ENCODE data around the gene FAM83D. TPM values are rescaled to one million over a fixed set of nuclear protein-coding genes. Genes with fewer than 3 reads are reported as not detected.

The FAM83D gene
- total RNA-seq, 2 experiments from 2014 or later = 1.8 to 1.9 TPM

DNA sequence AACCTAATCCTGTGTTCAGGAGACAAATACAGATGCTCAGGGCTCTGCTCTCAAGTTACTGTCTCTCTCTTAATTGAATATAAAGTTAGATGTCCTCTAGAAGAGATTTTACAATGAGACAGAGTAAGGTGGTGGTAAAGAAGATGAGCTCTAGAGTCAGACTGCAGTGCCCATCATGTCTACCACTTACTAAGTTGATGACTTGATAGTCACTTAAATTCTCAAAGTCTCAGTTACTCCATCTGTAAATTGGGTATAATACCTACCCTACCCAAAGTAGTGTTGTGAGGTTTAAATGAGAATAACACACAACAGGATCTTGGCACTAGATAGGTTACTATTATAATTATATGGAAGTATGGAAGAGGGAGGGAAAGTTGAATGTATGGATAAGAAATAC, 37.5 kb downstream of the FAM83D start:
- Mint-ChIP-seq H3K9me3 (no peaks in the 10 kb centered on the region), H3K27ac (no peak overlapping the region), H3K4me1 (ENCODE audit: low read depth) (peaks cover 33% of the 10 kb centered on the region), H3K27me3 (no peaks in the 10 kb centered on the region), H3K36me3 (ENCODE audit: low read depth) (peaks cover 27% of the 10 kb centered on the region), H3K4me3 (peak overlapping the region; percentile 6)
- CTCF ChIA-PET = interaction anchor here (3.2 kb wide), 1 partner anchor 38 kb away, joined by 25 read pairs; the partner anchor contains the start of gene FAM83D
- POLR2A ChIA-PET = interaction anchor here (2.4 to 3.3 kb wide), 3 partner anchors 37 to 159 kb away, joined by 7 to 38 read pairs (median 19); partner anchors contain the start of genes FAM83D and PPP1R16B
- ATAC-seq (ENCODE audit: poor library complexity) (no peak), DNase-seq (no peak)
- Histone ChIP-seq H3K36me3 (ENCODE audit: insufficient read depth, low read length) (peaks cover 9% of the 10 kb centered on the region), H3K9me3 (ENCODE audit: control insufficient read depth in 1 of 2, insufficient read depth in 1 of 2, low read length in 2 of 2) (no peaks in the 10 kb centered on the region), H3K27ac (ENCODE audit: low read depth in 1 of 2, low read length in 2 of 2) (no peak overlapping the region), H3K4me3 (ENCODE audit: low read length) (no peak overlapping the region), H3K27me3 (ENCODE audit: control insufficient read depth in 1 of 2, insufficient read depth in 2 of 2, low read length in 2 of 2) (no peaks in the 10 kb centered on the region), H3K4me1 (ENCODE audit: insufficient read depth, low read length) (peaks cover 16% of the 10 kb centered on the region)
- TF ChIP-seq, protein P1, sequence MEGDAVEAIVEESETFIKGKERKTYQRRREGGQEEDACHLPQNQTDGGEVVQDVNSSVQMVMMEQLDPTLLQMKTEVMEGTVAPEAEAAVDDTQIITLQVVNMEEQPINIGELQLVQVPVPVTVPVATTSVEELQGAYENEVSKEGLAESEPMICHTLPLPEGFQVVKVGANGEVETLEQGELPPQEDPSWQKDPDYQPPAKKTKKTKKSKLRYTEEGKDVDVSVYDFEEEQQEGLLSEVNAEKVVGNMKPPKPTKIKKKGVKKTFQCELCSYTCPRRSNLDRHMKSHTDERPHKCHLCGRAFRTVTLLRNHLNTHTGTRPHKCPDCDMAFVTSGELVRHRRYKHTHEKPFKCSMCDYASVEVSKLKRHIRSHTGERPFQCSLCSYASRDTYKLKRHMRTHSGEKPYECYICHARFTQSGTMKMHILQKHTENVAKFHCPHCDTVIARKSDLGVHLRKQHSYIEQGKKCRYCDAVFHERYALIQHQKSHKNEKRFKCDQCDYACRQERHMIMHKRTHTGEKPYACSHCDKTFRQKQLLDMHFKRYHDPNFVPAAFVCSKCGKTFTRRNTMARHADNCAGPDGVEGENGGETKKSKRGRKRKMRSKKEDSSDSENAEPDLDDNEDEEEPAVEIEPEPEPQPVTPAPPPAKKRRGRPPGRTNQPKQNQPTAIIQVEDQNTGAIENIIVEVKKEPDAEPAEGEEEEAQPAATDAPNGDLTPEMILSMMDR (IDR thresholded peaks at IDR 0.05) = no peak
- intact Hi-C loops (cut with DNase I, micrococcal nuclease) = loop anchor here (2.0 to 10.0 kb wide), 5 partner anchors 156 to 526 kb away; partner anchors contain the start of genes ACTR5 (in 1 of the 2), PPP1R16B (in 1 of the 2), RALGAPB (in 1 of the 2) and SNHG17 (in 1 of the 2)

DNA sequence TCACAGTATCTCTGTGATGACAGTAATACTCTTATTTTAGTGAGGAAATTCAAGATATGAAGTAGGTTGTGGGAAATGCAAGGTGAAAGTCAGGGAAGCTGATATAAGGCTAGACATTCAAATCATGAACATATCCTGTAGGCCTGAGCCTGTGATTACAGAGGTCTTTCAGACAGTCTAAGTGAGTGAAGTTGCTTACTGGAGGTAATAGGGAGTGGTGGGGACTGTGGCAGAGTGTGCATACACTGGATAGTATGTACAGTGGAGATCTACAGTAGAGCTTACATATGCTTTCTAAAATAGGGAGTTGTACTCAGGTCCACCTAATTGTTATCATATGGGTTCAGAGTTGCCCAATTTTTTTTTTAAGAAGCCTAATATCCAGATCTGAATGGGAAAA, 39.0 kb downstream of the FAM83D start:
- H3K4me1 Mint-ChIP-seq (ENCODE audit: low read depth) = peaks cover 36% of the 10 kb centered on the region
- TF ChIP-seq, protein P1 (IDR thresholded peaks at IDR 0.05) = no peak
- intact Hi-C loops (cut with DNase I, micrococcal nuclease) = loop anchor here in 1 of 2 experiments (10.0 kb wide), 1 partner anchor 490 kb away; the partner anchor contains the start of gene RALGAPB
- Histone ChIP-seq H3K27me3 (ENCODE audit: control insufficient read depth in 1 of 2, insufficient read depth in 2 of 2, low read length in 2 of 2) (no peaks in the 10 kb centered on the region), H3K4me3 (ENCODE audit: low read length) (no peak overlapping the region), H3K9me3 (ENCODE audit: control insufficient read depth in 1 of 2, insufficient read depth in 1 of 2, low read length in 2 of 2) (no peaks in the 10 kb centered on the region), H3K4me1 (ENCODE audit: insufficient read depth, low read length) (peaks cover 16% of the 10 kb centered on the region), H3K36me3 (ENCODE audit: insufficient read depth, low read length) (peaks cover 21% of the 10 kb centered on the region), H3K27ac (ENCODE audit: low read depth in 1 of 2, low read length in 2 of 2) (no peak overlapping the region)
- DNase-seq = no peak
- H3K4me3 Mint-ChIP-seq = peak overlapping the region; percentile 27
- H3K36me3 Mint-ChIP-seq (ENCODE audit: low read depth) = peaks cover 41% of the 10 kb centered on the region
- no peak for ATAC-seq (ENCODE audit: poor library complexity)
- CTCF ChIA-PET = interaction anchor here (0.7 kb wide), 1 partner anchor 72 kb away, joined by 4 read pairs; no protein-coding TSS in a partner anchor
- H3K9me3 Mint-ChIP-seq = no peaks in the 10 kb centered on the region
- H3K27me3 Mint-ChIP-seq = no peaks in the 10 kb centered on the region
- POLR2A ChIA-PET = no interaction called here
- H3K27ac Mint-ChIP-seq = no peak overlapping the region

DNA sequence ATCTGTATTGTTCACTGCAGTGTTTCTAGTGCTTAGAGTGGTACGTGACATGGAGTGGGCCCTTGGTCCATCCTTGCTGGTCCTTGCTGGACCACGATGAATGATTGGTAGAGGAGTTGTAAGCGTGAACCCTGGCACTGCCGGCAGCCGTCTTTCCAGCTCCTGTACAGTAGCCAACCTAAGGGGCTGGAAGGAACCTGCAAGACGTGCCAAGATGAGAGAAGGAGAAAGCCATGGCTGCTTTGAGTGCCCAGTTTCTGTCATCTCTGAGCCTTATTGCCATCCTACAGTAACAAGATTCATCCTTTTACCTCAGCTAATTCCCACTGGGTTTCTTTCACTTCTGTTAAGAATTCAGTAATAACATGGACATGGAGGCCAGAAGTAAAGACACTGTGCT, 41.9 kb downstream of the FAM83D start:
- POLR2A ChIA-PET = no interaction called here

More for the DNA sequence above, 41.9 kb downstream of the FAM83D start:
- peaks cover 60% of the 10 kb centered on the region for H3K36me3 Mint-ChIP-seq (ENCODE audit: low read depth)
- H3K9me3 Mint-ChIP-seq = no peaks in the 10 kb centered on the region
- H3K27ac ChIP-seq (ENCODE audit: low read depth in 1 of 2, low read length in 2 of 2) = no peak overlapping the region
- peaks cover under 1% of the 10 kb centered on the region for H3K4me1 ChIP-seq (ENCODE audit: insufficient read depth, low read length)
- DNase-seq (no peak), ATAC-seq (ENCODE audit: poor library complexity) (no peak)
- H3K4me3 ChIP-seq (ENCODE audit: low read length) = no peak overlapping the region
- H3K36me3 ChIP-seq (ENCODE audit: insufficient read depth, low read length) = peaks cover 39% of the 10 kb centered on the region
- TF ChIP-seq, protein P1 (IDR thresholded peaks at IDR 0.05) = no peak
- H3K27ac Mint-ChIP-seq = no peak overlapping the region
- H3K9me3 ChIP-seq (ENCODE audit: control insufficient read depth in 1 of 2, insufficient read depth in 1 of 2, low read length in 2 of 2) = no peaks in the 10 kb centered on the region
- no peaks in the 10 kb centered on the region for H3K27me3 Mint-ChIP-seq
- H3K4me1 Mint-ChIP-seq (ENCODE audit: low read depth) = peaks cover 23% of the 10 kb centered on the region
- H3K27me3 ChIP-seq (ENCODE audit: control insufficient read depth in 1 of 2, insufficient read depth in 2 of 2, low read length in 2 of 2) = no peaks in the 10 kb centered on the region
- intact Hi-C loops (cut with DNase I, micrococcal nuclease) = loop anchor here in 1 of 2 experiments (10.0 kb wide), 1 partner anchor 493 kb away; the partner anchor contains the start of gene RALGAPB
- H3K4me3 Mint-ChIP-seq = no peak overlapping the region
- CTCF ChIA-PET = no interaction called here
